GM12878 (cell line): ENCODE measurements around the gene RADIL. TPM values are rescaled to one million over a fixed set of nuclear protein-coding genes. Genes with fewer than 3 reads are reported as not detected.

Source experiments
- ATAC-seq: fragments of 200-7000 bp; cut with Tn5 transposase; 3 replicates; pipeline ENCODE4 v1.9.1; 2020; ENCODE audit warnings: mild to moderate bottlenecking, moderate library complexity
- BruUV-seq: library from RNA; stranded (reverse); fragments of 400-500 nt; replicated peaks from 2 replicates; lab custom pipeline; 2021; lab: Mats Ljungman, UMichigan
- CTCF ChIA-PET: fragments of 300-600 bp; sonication (Branson Sonifier 250); formaldehyde crosslinking; extraction: SDS; loops from one replicate; lab custom pipeline; 2021; ENCODE audit warnings: inconsistent platforms; lab: Yijun Ruan, JAX
- POLR2A ChIA-PET: fragments of 350-600 bp; formaldehyde crosslinking; extraction: SDS; loops from one replicate; lab custom pipeline; 2021; ENCODE audit warnings: inconsistent platforms; lab: Charles Lee
- RAD21 ChIA-PET: fragments of 300-600 bp; sonication (Branson Sonifier 250); formaldehyde crosslinking; loops from one replicate; lab custom pipeline; 2023; ENCODE audit warnings: antibody characterized with exemption; ENCODE audit not compliant: unreplicated experiment; lab: Charles Lee
- SMC1A ChIA-PET: fragments of 300-600 bp; sonication (Branson Sonifier 250); formaldehyde crosslinking; loops from one replicate; lab custom pipeline; 2023; ENCODE audit not compliant: unreplicated experiment, uncharacterized antibody; lab: Charles Lee
- DNase-seq: peaks from one replicate; pipeline ENCODE4 v3.0.0-alpha.2; 2011; ENCODE audit warnings: low read depth, low spot score
- FAIRE-seq: peaks from 3 replicates; lab custom pipeline; 2011; peaks lifted over from hg19 to GRCh38; lab: Jason Lieb, UNC
- H2AFZ ChIP-seq: 2 replicates; pipeline ENCODE4 v1.6.0; 2011; ENCODE audit warnings: low read depth, low read length, control low read depth; ENCODE audit not compliant: control insufficient read depth
- H3K27ac ChIP-seq: 2 replicates; pipeline ENCODE4 v1.5.1; 2011; ENCODE audit warnings: control low read depth; ENCODE audit not compliant: control insufficient read depth, insufficient read depth
- H3K27me3 ChIP-seq, 2 experiments: replicated peaks in 1 of 2; 2 replicates each; pipeline versions ENCODE4 v1.6.0 to v1.6.1; 2011; ENCODE audit warnings: low read length in 1 of 2; ENCODE audit not compliant: control insufficient read depth in 2 of 2, insufficient read depth in 2 of 2
- H3K36me3 ChIP-seq, 2 experiments: 2 replicates each; pipeline ENCODE4 v1.5.1; 2011; ENCODE audit warnings: low read length in 1 of 2; ENCODE audit not compliant: control insufficient read depth in 2 of 2, insufficient read depth in 2 of 2
- H3K4me1 ChIP-seq: 2 replicates; pipeline ENCODE4 v1.6.1; 2011; ENCODE audit warnings: mild to moderate bottlenecking, low read length, moderate library complexity, mixed read lengths; ENCODE audit not compliant: control insufficient read depth, insufficient read depth
- H3K4me2 ChIP-seq: 2 replicates; pipeline ENCODE4 v1.6.0; 2011; ENCODE audit warnings: control low read depth; ENCODE audit not compliant: control insufficient read depth, insufficient read depth
- H3K4me3 ChIP-seq: fragments of 200-600 bp; sonication (generic); 2 replicates; pipeline ENCODE4 v1.5.1; 2016
- H3K79me2 ChIP-seq: 2 replicates; pipeline ENCODE4 v1.6.0; 2011; ENCODE audit warnings: low read length; ENCODE audit not compliant: control insufficient read depth, insufficient read depth
- H3K9ac ChIP-seq: 2 replicates; pipeline ENCODE4 v1.8.0; 2011; ENCODE audit warnings: low read length, control low read depth, mixed read lengths; ENCODE audit not compliant: control insufficient read depth, insufficient read depth
- H3K9me3 ChIP-seq: replicated peaks from 3 replicates; pipeline ENCODE4 v1.5.1; 2011; ENCODE audit warnings: mild to moderate bottlenecking, low read length; ENCODE audit not compliant: control insufficient read depth, insufficient read depth
- H4K20me1 ChIP-seq: 2 replicates; pipeline ENCODE4 v1.6.0; 2011; ENCODE audit not compliant: control insufficient read depth, insufficient read depth
- GATAD2B ChIP-seq: fragments of 450-650 bp; conservative IDR thresholded peaks from 2 replicates; pipeline ENCODE4 v1.6.1; 2017; ENCODE audit warnings: low read depth, mild to moderate bottlenecking, moderate library complexity
- HDAC6 ChIP-seq: fragments of 200-600 bp; sonication (generic); IDR thresholded peaks from one replicate; pipeline ENCODE4 v1.8.0; 2017; ENCODE audit warnings: antibody characterized with exemption; ENCODE audit not compliant: unreplicated experiment
- MEF2A ChIP-seq: IDR thresholded peaks from 2 replicates; pipeline ENCODE4 v1.6.1; 2011; ENCODE audit warnings: low read depth, mild to moderate bottlenecking, low read length, moderate library complexity; ENCODE audit not compliant: insufficient read depth
- NFIC ChIP-seq: IDR thresholded peaks from 2 replicates; pipeline ENCODE4 v1.6.1; 2012; ENCODE audit warnings: low read depth, mild to moderate bottlenecking, inconsistent platforms, low read length, moderate library complexity
- NFYA ChIP-seq: IDR thresholded peaks from 2 replicates; pipeline ENCODE4 v1.6.1; 2011; ENCODE audit warnings: low read depth, mild to moderate bottlenecking, low read length, improper control_type of control experiment, borderline replicate concordance
- SRF ChIP-seq, 2 experiments: IDR thresholded peaks; 2 replicates each; pipeline ENCODE4 v1.6.1; 2011; ENCODE audit warnings: low read depth in 2 of 2, low read length in 2 of 2, mild to moderate bottlenecking in 1 of 2, moderate library complexity in 1 of 2
- STAT3 ChIP-seq: IDR thresholded peaks from 2 replicates; pipeline ENCODE4 v1.6.1; 2011; ENCODE audit warnings: low read depth, low read length, improper control_type of control experiment
- SUZ12 ChIP-seq: fragments of 200-600 bp; sonication (generic); IDR thresholded peaks from one replicate; pipeline ENCODE4 v1.6.1; 2018; ENCODE audit warnings: antibody characterized with exemption, mild to moderate bottlenecking; ENCODE audit not compliant: unreplicated experiment
- ZNF622 ChIP-seq: fragments of 450-650 bp; IDR thresholded peaks from 2 replicates; pipeline ENCODE4 v1.6.1; 2017; ENCODE audit warnings: mild to moderate bottlenecking, inconsistent platforms
- WGBS: methylation state at CpG from one replicate; pipeline ENCODE4 v1.1.6; 2016; ENCODE audit warnings: low lambda C conversion rate; ENCODE audit not compliant: insufficient replicate concordance, insufficient coverage; ENCODE audit errors: missing lambda C conversion rate; 5-methylcytosine and 5-hydroxymethylcytosine counted together
- in situ Hi-C: fragments of 300-500 bp; cut with MboI; formaldehyde crosslinking; loops from 9 replicates; pipeline ENCODE4 v1.14.3; 2018; ENCODE audit warnings: mixed read lengths
- intact Hi-C: fragments of 100-400 bp; cut with micrococcal nuclease; formaldehyde crosslinking; loops from one replicate; pipeline ENCODE4 v1.14.2; 2022; ENCODE audit not compliant: unreplicated experiment
- polyA plus RNA-seq, 11 experiments: library from polyadenylated mRNA; depleted of rRNA in 4 of 11; unstranded in 6 of 11; stranded (reverse) in 5 of 11; fragments of >200 nt; fragmentation: Nextera tagmentation in 4 of 11; fragmentation: Illumina TruSeq in 1 of 11; extraction: Ambion mirVana in 4 of 11; extraction: Trizol in 1 of 11; gene quantifications; 1 replicate in 1 of 11; 2 replicates in 10 of 11; pipeline versions ENCODE4 v1.2.1 to v1.2.3, GENCODE V29; 2011 to 2016; ENCODE audit warnings: inconsistent platforms in 2 of 11, missing spikeins in 2 of 11, low read depth in 1 of 11
- total RNA-seq, 4 experiments: library from RNA; depleted of rRNA in 3 of 4; stranded (reverse); fragments of >200 nt in 3 of 4; fragmentation: Illumina TruSeq in 1 of 4; extraction: Trizol in 1 of 4; gene quantifications; 2 replicates each; pipeline versions ENCODE4 v1.2.1 to v1.2.3, GENCODE V29; 2013 to 2021
- TF ChIP-seq, protein P1 (sequence below): IDR thresholded peaks from 2 replicates; pipeline ENCODE4 v1.6.1; 2011; ENCODE audit warnings: borderline replicate concordance, low read depth, mild to moderate bottlenecking, moderate library complexity, low read length; ENCODE audit not compliant: insufficient read depth, poor library complexity, severe bottlenecking
- TF ChIP-seq, protein P2 (sequence below): fragments of 450-650 bp; formaldehyde crosslinking; IDR thresholded peaks from 2 replicates; pipeline ENCODE4 v1.4.0; 2020; ENCODE audit warnings: mild to moderate bottlenecking, moderate library complexity

RADIL gene
- total and polyA plus RNA-seq, 10 of the 15 experiments (the other 5 are each of a cell fraction or from before 2014, with no cell fraction given) = 0.05 to 0.06 TPM; not detected in 8

DNA sequence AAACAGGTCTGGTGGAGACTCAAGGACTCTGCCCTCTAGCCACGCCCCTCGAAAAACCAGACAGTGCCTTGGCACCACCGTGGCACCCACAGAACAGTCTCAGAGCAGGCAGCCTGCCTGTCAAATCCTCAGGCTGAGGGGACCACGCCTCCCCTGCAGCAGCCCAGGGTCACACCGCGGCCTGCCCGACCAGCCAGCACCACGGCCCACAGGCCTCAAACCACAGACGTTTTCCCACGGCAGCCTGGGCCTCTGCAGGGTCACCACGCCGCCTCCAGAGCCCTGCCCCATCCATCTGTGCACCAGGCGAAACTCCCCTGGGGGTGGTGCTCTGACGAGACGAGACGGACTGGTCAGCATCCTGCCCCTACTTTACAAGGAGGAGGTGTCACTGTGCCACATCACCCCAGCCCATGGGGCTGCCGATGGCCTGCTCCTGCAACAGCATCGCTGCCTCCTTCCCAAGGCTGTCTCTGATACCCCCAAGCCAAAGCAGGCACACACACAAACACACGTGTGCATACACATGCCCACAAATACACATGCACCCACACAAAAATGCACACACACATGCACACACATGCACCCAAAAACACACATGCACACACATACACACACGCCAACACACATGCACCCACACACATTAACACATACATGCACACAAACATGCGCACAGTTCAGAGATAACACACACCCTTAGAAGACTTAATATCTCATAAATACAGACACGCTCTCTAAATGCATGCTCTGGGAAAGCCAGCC is 46.3 kb downstream of the RADIL start:
- Histone ChIP-seq H3K4me3 (no peak overlapping the region), H2AFZ (no peak overlapping the region), H3K79me2 (no peaks in the 10 kb centered on the region), H3K9ac (no peak overlapping the region), H3K36me3 (no peaks in the 10 kb centered on the region), H3K27me3 (no peaks in the 10 kb centered on the region; a peak in 1 of 4 replicates), H3K27ac (no peak overlapping the region), H3K4me1 (no peaks in the 10 kb centered on the region), H3K9me3 (no peaks in the 10 kb centered on the region), H4K20me1 (no peaks in the 10 kb centered on the region), H3K4me2 (no peak overlapping the region)
- ChIA-PET CTCF (no interaction called here), POLR2A (no interaction called here), RAD21 (no interaction called here), SMC1A (no interaction called here)
- ATAC-seq (no peak), DNase-seq (no peak), FAIRE-seq (no peak)
- intact Hi-C loops (no loop called here), in situ Hi-C loops (no loop called here)
- BruUV-seq = no TSS peak
- TF ChIP-seq NFYA = no peak
- TF ChIP-seq, protein P1, sequence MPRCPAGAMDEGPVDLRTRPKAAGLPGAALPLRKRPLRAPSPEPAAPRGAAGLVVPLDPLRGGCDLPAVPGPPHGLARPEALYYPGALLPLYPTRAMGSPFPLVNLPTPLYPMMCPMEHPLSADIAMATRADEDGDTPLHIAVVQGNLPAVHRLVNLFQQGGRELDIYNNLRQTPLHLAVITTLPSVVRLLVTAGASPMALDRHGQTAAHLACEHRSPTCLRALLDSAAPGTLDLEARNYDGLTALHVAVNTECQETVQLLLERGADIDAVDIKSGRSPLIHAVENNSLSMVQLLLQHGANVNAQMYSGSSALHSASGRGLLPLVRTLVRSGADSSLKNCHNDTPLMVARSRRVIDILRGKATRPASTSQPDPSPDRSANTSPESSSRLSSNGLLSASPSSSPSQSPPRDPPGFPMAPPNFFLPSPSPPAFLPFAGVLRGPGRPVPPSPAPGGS = peak; percentile 29
- 21% methylated on average over 22 of the region's 22 CpGs for WGBS

DNA sequence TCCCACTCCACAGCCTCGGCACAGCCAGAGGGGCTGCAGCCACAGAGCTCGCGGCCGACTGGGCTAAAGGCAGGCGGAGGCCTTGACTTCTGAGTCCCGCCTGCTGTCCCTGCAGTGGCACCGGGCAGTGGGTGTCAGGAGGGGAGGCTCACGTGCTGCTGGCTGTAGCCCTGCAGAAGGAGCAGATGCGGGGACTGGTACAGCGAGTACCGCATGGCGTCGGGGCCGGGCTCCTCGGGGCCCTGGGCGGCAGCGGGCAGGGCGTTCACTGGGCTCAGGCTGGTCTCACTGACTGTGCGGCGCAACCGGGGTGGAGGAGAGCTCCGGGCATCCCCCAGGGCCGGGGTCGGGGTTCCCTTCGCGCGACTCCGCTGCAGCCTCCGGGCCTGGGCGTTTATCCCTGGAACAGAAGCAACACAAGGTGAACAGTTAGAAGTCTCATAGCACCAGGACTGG is 47.3 kb downstream of the RADIL start:
- no TSS peak for BruUV-seq
- no peak overlapping the region for H3K4me3 ChIP-seq
- intact Hi-C loops = no loop called here
- in situ Hi-C loops = no loop called here
- 80% methylated on average over 30 of the region's 30 CpGs for WGBS
- POLR2A ChIA-PET = no interaction called here
- H3K9ac ChIP-seq = no peak overlapping the region
- no peaks in the 10 kb centered on the region for H3K4me1 ChIP-seq
- H3K36me3 ChIP-seq = no peaks in the 10 kb centered on the region
- SMC1A ChIA-PET = no interaction called here
- H3K27me3 ChIP-seq = no peaks in the 10 kb centered on the region; a peak in 1 of 4 replicates
- no peaks in the 10 kb centered on the region for H4K20me1 ChIP-seq
- H3K79me2 ChIP-seq = no peaks in the 10 kb centered on the region
- H3K4me2 ChIP-seq = no peak overlapping the region
- H2AFZ ChIP-seq = no peak overlapping the region
- RAD21 ChIA-PET = no interaction called here
- no peaks in the 10 kb centered on the region for H3K9me3 ChIP-seq
- CTCF ChIA-PET = no interaction called here
- H3K27ac ChIP-seq = no peak overlapping the region
- no peak for FAIRE-seq
- no peak for ATAC-seq
- DNase-seq = no peak
- TF ChIP-seq NFIC (no peak), SUZ12 (no peak), ZNF622 (no peak), HDAC6 (no peak), GATAD2B (no peak), SRF (IDR thresholded peaks at IDR 0.05; ENCODE audit: low read depth in 2 of 2, low read length in 2 of 2) (no peak), STAT3 (no peak), MEF2A (no peak)
- TF ChIP-seq, protein P2, sequence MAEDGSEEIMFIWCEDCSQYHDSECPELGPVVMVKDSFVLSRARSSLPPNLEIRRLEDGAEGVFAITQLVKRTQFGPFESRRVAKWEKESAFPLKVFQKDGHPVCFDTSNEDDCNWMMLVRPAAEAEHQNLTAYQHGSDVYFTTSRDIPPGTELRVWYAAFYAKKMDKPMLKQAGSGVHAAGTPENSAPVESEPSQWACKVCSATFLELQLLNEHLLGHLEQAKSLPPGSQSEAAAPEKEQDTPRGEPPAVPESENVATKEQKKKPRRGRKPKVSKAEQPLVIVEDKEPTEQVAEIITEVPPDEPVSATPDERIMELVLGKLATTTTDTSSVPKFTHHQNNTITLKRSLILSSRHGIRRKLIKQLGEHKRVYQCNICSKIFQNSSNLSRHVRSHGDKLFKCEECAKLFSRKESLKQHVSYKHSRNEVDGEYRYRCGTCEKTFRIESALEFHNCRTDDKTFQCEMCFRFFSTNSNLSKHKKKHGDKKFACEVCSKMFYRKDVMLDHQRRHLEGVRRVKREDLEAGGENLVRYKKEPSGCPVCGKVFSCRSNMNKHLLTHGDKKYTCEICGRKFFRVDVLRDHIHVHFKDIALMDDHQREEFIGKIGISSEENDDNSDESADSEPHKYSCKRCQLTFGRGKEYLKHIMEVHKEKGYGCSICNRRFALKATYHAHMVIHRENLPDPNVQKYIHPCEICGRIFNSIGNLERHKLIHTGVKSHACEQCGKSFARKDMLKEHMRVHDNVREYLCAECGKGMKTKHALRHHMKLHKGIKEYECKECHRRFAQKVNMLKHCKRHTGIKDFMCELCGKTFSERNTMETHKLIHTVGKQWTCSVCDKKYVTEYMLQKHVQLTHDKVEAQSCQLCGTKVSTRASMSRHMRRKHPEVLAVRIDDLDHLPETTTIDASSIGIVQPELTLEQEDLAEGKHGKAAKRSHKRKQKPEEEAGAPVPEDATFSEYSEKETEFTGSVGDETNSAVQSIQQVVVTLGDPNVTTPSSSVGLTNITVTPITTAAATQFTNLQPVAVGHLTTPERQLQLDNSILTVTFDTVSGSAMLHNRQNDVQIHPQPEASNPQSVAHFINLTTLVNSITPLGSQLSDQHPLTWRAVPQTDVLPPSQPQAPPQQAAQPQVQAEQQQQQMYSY (CRISPR knock-in tag) = no peak
